Left renal pelvis (tissue), 4 donors: ENCODE results near the gene RGS1. TPM values are rescaled to one million over a fixed set of nuclear protein-coding genes. Genes with fewer than 3 reads are reported as not detected.
A peak's percentile ranks its signal among the peaks of the same experiment; 100 is the strongest.
"Not testable (repeated sequence)": the region's sequence is repeated elsewhere in the genome, so short reads cannot be mapped to it uniquely, and the experiment has no call there.

Experiments used
- DNase-seq, 4 donors: peaks; one replicate each; pipeline ENCODE4 v3.0.0-alpha.2; 2013; ENCODE audit warnings: low read depth in 4 of 4, low spot score in 3 of 4
- polyA plus RNA-seq, 4 donors: library from polyadenylated mRNA; unstranded; fragments of 120-200 nt; gene quantifications; one replicate each; pipeline ENCODE4 v1.2.1, GENCODE V29; 2013; ENCODE audit not compliant: insufficient read length in 4 of 4

The RGS1 gene
- polyA plus RNA-seq = 1 to 10 TPM; 2.7 to 6.6 (median 4.4) TPM

GRCh38 chr1:192575499-192576189, at the start of gene RGS1:
Gene RGS1, plus strand, starts transcription at chr1:192575773. Its CDS starts 20 bp downstream, at chr1:192575793.
- DNase-seq = no peak

GRCh38 chr1:192527111-192527795, 48.3 kb upstream of the RGS1 start:
- no peak for DNase-seq

GRCh38 chr1:192527950-192528349, 47.6 kb upstream of the RGS1 start:
- DNase-seq = no peak

GRCh38 chr1:192529031-192529755, 46.4 kb upstream of the RGS1 start:
- DNase-seq = no peak

GRCh38 chr1:192529811-192530210, 45.8 kb upstream of the RGS1 start:
- no peak for DNase-seq

GRCh38 chr1:192530254-192530653, 45.3 kb upstream of the RGS1 start:
- no peak for DNase-seq

- not testable (repeated sequence) for DNase-seq
Measured at GRCh38 chr1:192531037-192531703, 44.4 kb upstream of the RGS1 start.

GRCh38 chr1:192534666-192535065, 40.9 kb upstream of the RGS1 start:
- DNase-seq = no peak

- DNase-seq = no peak
Measured at GRCh38 chr1:192535916-192536664, 39.5 kb upstream of the RGS1 start.

- peak in 1 of 4 donors; percentile 14 for DNase-seq
Measured at GRCh38 chr1:192538407-192539296, 36.9 kb upstream of the RGS1 start.

GRCh38 chr1:192539297-192540092, 36.1 kb upstream of the RGS1 start:
- peak; percentile 52 to 77 (median 61) for DNase-seq

GRCh38 chr1:192543445-192543844, 32.1 kb upstream of the RGS1 start:
- no peak for DNase-seq

GRCh38 chr1:192545896-192546521, 29.6 kb upstream of the RGS1 start:
- DNase-seq = no peak

- no peak for DNase-seq
Measured at GRCh38 chr1:192546596-192547190, 28.9 kb upstream of the RGS1 start.

- DNase-seq = no peak
Measured at GRCh38 chr1:192547501-192547900, 28.1 kb upstream of the RGS1 start.

- no peak for DNase-seq
Measured at GRCh38 chr1:192549937-192550336, 25.6 kb upstream of the RGS1 start.

- no peak for DNase-seq
Measured at GRCh38 chr1:192550922-192551534, 24.5 kb upstream of the RGS1 start.
